Transverse colon (tissue), 4 donors: ENCODE measurements around the gene ARHGAP44. TPM values are rescaled to one million over a fixed set of nuclear protein-coding genes. Genes with fewer than 3 reads are reported as not detected.

ENCODE experiments used
- DNase-seq: peaks from one replicate; pipeline ENCODE4 v3.0.0-alpha.2; 2019
- H3K27ac ChIP-seq, 4 donors: fragments of 200-600 bp; sonication (generic); 2 replicates each; pipeline ENCODE4 v1.5.1; 2016 to 2018; ENCODE audit warnings: inconsistent platforms in 4 of 4
- H3K27me3 ChIP-seq: fragments of 200-600 bp; sonication (generic); 2 replicates; pipeline ENCODE4 v1.5.1; 2017; ENCODE audit warnings: inconsistent platforms
- H3K36me3 ChIP-seq, 4 donors: fragments of 200-600 bp; sonication (generic); 2 replicates each; pipeline ENCODE4 v1.5.1; 2017 to 2019; ENCODE audit warnings: inconsistent platforms in 4 of 4
- H3K4me1 ChIP-seq, 4 donors: fragments of 200-600 bp; sonication (generic); 2 replicates each; pipeline ENCODE4 v1.5.1; 2017 to 2020; ENCODE audit warnings: inconsistent platforms in 4 of 4
- H3K4me3 ChIP-seq, 4 donors: fragments of 200-600 bp; sonication (generic); 1 replicate in 1 of 4; 2 replicates in 3 of 4; pipeline versions ENCODE4 v1.5.1 to v1.6.1; 2017 to 2019; ENCODE audit warnings: inconsistent platforms in 4 of 4
- H3K9me3 ChIP-seq, 2 donors: fragments of 200-600 bp; sonication (generic); 2 replicates each; pipeline ENCODE4 v1.5.1; 2017 to 2019; ENCODE audit warnings: inconsistent platforms in 2 of 2
- EP300 ChIP-seq: sonication (generic); formaldehyde crosslinking; IDR thresholded peaks from one replicate; pipeline ENCODE4 v1.6.1; 2017; ENCODE audit warnings: antibody characterized with exemption, low read depth
- POLR2A ChIP-seq: fragments of 450-650 bp; IDR thresholded peaks from one replicate; pipeline ENCODE4 v1.6.1; 2016; ENCODE audit warnings: antibody characterized with exemption, mild to moderate bottlenecking, moderate library complexity
- POLR2AphosphoS5 ChIP-seq, 3 donors: sonication (generic); formaldehyde crosslinking; IDR thresholded peaks; one replicate each; pipeline ENCODE4 v1.6.1; 2016; ENCODE audit warnings: antibody characterized with exemption in 3 of 3
- WGBS, 2 donors: methylation state at CpG; one replicate each; pipeline ENCODE4 v1.1.5; 2018; ENCODE audit warnings: low coverage in 1 of 2; 5-methylcytosine and 5-hydroxymethylcytosine counted together
- in situ Hi-C, 4 donors: fragments of 200-750 bp; cut with MboI; loops; one replicate each; pipeline versions ENCODE4 v1.15.0 to v1.15.1; 2017; ENCODE audit warnings: low sequenced_read_pairs in 3 of 4, low pct_ligation_motif_present in 1 of 4, low pct_unique_long_range_greater_than_20kb in 1 of 4
- intact Hi-C: fragments of 100-400 bp; cut with DNase I; formaldehyde crosslinking; loops from one replicate; pipeline ENCODE4 v1.15.1; 2023; ENCODE audit warnings: low total_unique reads
- total RNA-seq, 4 donors: library from RNA; depleted of rRNA; stranded (reverse); fragments of >200 nt; gene quantifications; one replicate each; pipeline ENCODE4 v1.1.0, GENCODE V29; 2016
- TF ChIP-seq, protein P1 (sequence below), 5 experiments: fragments of 200-600 bp in 3 of 5; fragments of 450-650 bp in 2 of 5; sonication (generic) in 3 of 5; IDR thresholded peaks; 1 replicate in 2 of 5; 2 replicates in 3 of 5; pipeline ENCODE4 v1.5.1; 2016 to 2017; ENCODE audit warnings: antibody characterized with exemption in 5 of 5, inconsistent platforms in 3 of 5, mild to moderate bottlenecking in 2 of 5, moderate library complexity in 1 of 5

The ARHGAP44 gene
- total RNA-seq, 4 donors from 2014 or later, result 29.2 to 107 (median 53.9) TPM

DNA sequence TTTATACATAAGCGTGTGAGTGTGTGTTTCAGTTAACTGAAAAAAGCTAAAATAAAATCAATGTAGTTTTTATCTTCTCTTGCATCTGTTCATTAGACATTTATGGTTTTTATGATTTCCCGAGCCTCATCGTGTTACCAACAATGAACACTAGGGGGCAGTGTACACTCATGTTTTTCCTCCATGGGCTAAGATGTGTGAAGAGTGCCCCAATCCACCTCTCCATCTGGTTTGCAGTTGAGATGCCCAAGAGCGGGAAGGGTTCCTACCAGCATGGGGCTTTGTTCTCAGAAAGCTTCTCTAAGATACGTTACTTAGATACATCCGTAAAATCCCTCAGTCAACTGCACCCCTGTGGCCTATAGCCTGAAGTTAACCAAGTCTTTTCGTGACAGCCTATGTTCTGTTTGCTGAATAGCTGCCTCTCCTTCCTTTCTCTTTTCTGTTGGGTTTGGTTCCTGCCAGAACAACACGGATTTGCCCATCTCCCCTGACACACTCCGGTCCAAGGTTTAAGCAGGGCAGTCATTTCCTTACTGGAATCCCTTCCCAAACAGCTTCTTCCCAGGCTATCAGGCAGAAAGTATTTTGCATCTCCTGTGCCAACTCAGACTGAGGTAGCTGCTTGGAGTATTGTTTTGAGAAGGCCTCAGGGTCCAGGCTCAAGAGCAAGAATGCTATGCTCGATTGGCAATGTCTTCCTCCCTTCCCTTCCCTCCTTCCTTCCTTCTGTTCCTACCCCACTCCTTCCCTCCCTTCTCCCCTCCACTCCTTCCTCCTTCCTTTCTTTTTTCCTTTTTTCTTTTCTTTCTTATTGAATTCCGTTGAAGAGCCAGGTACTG, 241.4 kb downstream of the ARHGAP44 start:
- no peaks in the 10 kb centered on the region for H3K9me3 ChIP-seq
- WGBS, 2 donors, result 55 to 58% methylated on average over 11 of the region's 11 CpGs
- DNase-seq, result peak; percentile 15
- TF ChIP-seq, protein P1, sequence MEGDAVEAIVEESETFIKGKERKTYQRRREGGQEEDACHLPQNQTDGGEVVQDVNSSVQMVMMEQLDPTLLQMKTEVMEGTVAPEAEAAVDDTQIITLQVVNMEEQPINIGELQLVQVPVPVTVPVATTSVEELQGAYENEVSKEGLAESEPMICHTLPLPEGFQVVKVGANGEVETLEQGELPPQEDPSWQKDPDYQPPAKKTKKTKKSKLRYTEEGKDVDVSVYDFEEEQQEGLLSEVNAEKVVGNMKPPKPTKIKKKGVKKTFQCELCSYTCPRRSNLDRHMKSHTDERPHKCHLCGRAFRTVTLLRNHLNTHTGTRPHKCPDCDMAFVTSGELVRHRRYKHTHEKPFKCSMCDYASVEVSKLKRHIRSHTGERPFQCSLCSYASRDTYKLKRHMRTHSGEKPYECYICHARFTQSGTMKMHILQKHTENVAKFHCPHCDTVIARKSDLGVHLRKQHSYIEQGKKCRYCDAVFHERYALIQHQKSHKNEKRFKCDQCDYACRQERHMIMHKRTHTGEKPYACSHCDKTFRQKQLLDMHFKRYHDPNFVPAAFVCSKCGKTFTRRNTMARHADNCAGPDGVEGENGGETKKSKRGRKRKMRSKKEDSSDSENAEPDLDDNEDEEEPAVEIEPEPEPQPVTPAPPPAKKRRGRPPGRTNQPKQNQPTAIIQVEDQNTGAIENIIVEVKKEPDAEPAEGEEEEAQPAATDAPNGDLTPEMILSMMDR (IDR thresholded peaks at IDR 0.05), result peak; percentile 55 to 89 (median 78)
- TF ChIP-seq POLR2A, result no peak
- TF ChIP-seq POLR2AphosphoS5 (IDR thresholded peaks at IDR 0.05), result no peak
- in situ Hi-C loops, result no loop called here
- H3K27me3 ChIP-seq, result no peaks in the 10 kb centered on the region
- intact Hi-C loops, result no loop called here
- no peaks in the 10 kb centered on the region for H3K36me3 ChIP-seq
- no peak overlapping the region for H3K4me3 ChIP-seq
- no peaks in the 10 kb centered on the region for H3K4me1 ChIP-seq
- no peak overlapping the region for H3K27ac ChIP-seq

GRCh38 chr17:13031718-13032350, 242.5 kb downstream of the ARHGAP44 start:
- in situ Hi-C loops, result no loop called here
- no peak overlapping the region for H3K27ac ChIP-seq
- TF ChIP-seq POLR2AphosphoS5 (IDR thresholded peaks at IDR 0.05), result no peak
- no peak for TF ChIP-seq EP300
- TF ChIP-seq, protein P1 (IDR thresholded peaks at IDR 0.05), result peak; percentile 58 to 83 (median 75)

DNA sequence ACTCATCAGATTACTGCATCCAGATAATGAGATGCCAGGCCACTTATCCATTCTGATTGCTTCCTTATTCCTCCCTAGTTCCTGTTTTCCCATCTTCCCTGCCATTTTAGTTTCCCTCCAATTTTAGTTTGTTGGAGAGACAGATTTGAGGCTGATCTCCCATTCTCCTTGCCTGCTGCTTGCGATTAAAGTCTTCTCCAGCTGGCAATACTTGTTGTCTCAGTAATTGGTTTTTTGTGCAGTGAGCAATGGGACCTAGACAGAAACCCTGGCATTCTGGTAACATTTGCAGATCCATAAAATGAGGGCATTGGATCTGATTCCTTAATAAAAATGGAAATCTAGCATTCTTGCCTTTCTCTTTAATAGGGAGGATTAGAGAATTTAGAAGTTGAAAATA, 246.1 kb downstream of the ARHGAP44 start:
- no peaks in the 10 kb centered on the region for H3K27me3 ChIP-seq
- 100% methylated on average over 1 of the region's 1 CpG for WGBS, 2 donors
- TF ChIP-seq POLR2A (no peak), EP300 (no peak), POLR2AphosphoS5 (IDR thresholded peaks at IDR 0.05) (no peak)
- TF ChIP-seq, protein P1 (IDR thresholded peaks at IDR 0.05), result no peak
- H3K4me1 ChIP-seq, result no peaks in the 10 kb centered on the region
- no peaks in the 10 kb centered on the region for H3K9me3 ChIP-seq
- H3K27ac ChIP-seq, result no peak overlapping the region
- intact Hi-C loops (no loop called here), in situ Hi-C loops (no loop called here)
- H3K36me3 ChIP-seq, result no peaks in the 10 kb centered on the region
- no peak overlapping the region for H3K4me3 ChIP-seq
- no peak for DNase-seq

More at GRCh38 chr17:13031718-13032350, 242.5 kb downstream of the ARHGAP44 start:
- Histone ChIP-seq H3K27me3 (no peaks in the 10 kb centered on the region), H3K4me3 (no peak overlapping the region), H3K9me3 (no peaks in the 10 kb centered on the region), H3K4me1 (no peaks in the 10 kb centered on the region), H3K36me3 (no peaks in the 10 kb centered on the region)
- intact Hi-C loops, result no loop called here
- peak; percentile 36 for DNase-seq
- WGBS, 2 donors, result 53 to 78% methylated on average over 7 to 16 of the region's 16 CpGs

DNA sequence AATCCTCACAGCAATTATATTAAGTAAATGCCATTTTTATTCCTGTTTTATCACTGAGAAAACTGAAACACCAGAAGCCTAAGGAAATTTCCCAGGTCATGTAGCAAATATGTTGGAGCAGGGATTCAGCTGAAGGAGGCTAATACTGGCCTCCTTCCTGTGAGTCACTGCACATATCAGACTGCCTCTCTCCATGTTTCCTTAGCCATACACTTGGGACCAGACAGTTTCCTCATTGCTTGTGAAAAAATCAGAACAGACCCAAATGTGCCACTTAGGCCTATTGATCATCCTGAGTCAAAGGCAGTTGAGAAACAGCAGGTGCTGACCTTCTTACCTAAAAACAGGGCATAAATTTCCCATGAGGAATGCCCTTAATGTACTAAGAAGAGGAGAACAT, 247.5 kb downstream of the ARHGAP44 start:
- H3K27me3 ChIP-seq, result no peaks in the 10 kb centered on the region
- H3K27ac ChIP-seq, result no peak overlapping the region
- intact Hi-C loops, result no loop called here
- H3K4me3 ChIP-seq, result no peak overlapping the region
- no peaks in the 10 kb centered on the region for H3K9me3 ChIP-seq
- in situ Hi-C loops, result no loop called here
- TF ChIP-seq POLR2AphosphoS5 (IDR thresholded peaks at IDR 0.05), result no peak
- TF ChIP-seq, protein P1 (IDR thresholded peaks at IDR 0.05), result no peak
- no peak for TF ChIP-seq EP300
- no peak for TF ChIP-seq POLR2A
- H3K36me3 ChIP-seq, result no peaks in the 10 kb centered on the region
- no peak for DNase-seq
- no peaks in the 10 kb centered on the region for H3K4me1 ChIP-seq
